Measurements from ENCODE around the gene TANGO6. TPM values are rescaled to one million over a fixed set of nuclear protein-coding genes. Genes with fewer than 3 reads are reported as not detected.

TANGO6 gene
- total and polyA plus RNA-seq, 7 donors, result 5.3 to 16.2 (median 12.5) TPM

DNA sequence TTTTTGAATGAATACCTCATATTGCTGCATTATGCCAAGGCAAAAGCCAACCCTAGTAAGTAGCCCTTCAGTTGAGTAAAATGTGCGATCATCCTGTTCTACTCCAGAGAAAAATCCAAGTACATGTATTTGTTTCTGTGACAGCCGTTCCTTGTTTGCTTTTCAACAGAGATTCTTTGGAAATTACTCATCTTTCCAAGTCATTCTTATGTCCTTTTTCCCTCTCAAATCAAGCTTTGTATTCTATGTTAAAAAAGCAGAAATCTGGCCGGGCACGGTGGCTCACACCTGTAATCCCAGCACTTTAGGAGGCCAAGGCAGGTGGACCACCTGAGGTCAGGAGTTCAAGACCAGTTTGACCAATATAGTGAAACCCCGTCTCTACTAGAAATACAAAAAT lies 149.2 kb downstream of the TANGO6 start:
- H3K4me3 ChIP-seq, result no peak overlapping the region
- TF ChIP-seq, protein P1, sequence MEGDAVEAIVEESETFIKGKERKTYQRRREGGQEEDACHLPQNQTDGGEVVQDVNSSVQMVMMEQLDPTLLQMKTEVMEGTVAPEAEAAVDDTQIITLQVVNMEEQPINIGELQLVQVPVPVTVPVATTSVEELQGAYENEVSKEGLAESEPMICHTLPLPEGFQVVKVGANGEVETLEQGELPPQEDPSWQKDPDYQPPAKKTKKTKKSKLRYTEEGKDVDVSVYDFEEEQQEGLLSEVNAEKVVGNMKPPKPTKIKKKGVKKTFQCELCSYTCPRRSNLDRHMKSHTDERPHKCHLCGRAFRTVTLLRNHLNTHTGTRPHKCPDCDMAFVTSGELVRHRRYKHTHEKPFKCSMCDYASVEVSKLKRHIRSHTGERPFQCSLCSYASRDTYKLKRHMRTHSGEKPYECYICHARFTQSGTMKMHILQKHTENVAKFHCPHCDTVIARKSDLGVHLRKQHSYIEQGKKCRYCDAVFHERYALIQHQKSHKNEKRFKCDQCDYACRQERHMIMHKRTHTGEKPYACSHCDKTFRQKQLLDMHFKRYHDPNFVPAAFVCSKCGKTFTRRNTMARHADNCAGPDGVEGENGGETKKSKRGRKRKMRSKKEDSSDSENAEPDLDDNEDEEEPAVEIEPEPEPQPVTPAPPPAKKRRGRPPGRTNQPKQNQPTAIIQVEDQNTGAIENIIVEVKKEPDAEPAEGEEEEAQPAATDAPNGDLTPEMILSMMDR (IDR thresholded peaks at IDR 0.05), result no peak
- no peaks in the 10 kb centered on the region for H3K27me3 ChIP-seq (ENCODE audit: insufficient read depth in 3 of 3, low read length in 2 of 3)
- ATAC-seq (no peak), DNase-seq (no peak)
- intact Hi-C loops (cut with DNase I), result loop anchor here in 1 of 2 donors (10.0 kb wide), 1 partner anchor 122 kb away; no protein-coding TSS in a partner anchor
- no peaks in the 10 kb centered on the region for H3K9me3 ChIP-seq
- H3K27ac ChIP-seq, result no peak overlapping the region
- WGBS, 3 donors, result 90 to 93% (median 93%) methylated on average over 5 of the region's 5 CpGs
- no peaks in the 10 kb centered on the region for H3K36me3 ChIP-seq (ENCODE audit: insufficient read depth in 1 of 2, low read depth in 1 of 2)
- H3K4me1 ChIP-seq, result no peaks in the 10 kb centered on the region

DNA sequence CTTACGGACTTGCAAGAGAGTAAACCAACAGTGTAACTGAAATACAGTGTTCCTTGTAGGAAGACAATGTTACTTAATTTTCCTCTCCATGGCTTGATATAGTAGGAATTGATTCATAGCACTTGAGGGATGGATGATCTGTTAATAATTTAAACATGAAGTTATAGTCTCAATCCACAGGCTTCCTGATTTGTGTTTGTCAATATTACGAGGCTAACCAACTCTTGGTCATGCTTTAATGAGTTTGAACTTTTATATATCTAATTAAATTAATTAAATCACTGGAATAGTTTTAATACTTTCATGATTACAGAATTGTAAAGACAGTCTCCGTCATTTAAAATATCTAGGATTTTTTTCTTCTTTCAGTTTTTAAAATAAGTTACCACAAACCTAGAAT lies 150.1 kb downstream of the TANGO6 start:
- Histone ChIP-seq H3K4me3 (no peak overlapping the region), H3K4me1 (no peaks in the 10 kb centered on the region), H3K27me3 (ENCODE audit: insufficient read depth in 3 of 3, low read length in 2 of 3) (no peaks in the 10 kb centered on the region), H3K9me3 (no peaks in the 10 kb centered on the region), H3K27ac (no peak overlapping the region), H3K36me3 (ENCODE audit: insufficient read depth in 1 of 2, low read depth in 1 of 2) (no peaks in the 10 kb centered on the region)
- 92 to 96% (median 93%) methylated on average over 3 of the region's 3 CpGs for WGBS, 3 donors
- TF ChIP-seq, protein P1 (IDR thresholded peaks at IDR 0.05), result no peak
- DNase-seq, result no peak
- intact Hi-C loops (cut with DNase I), result loop anchor here in 1 of 2 donors (10.0 kb wide), 1 partner anchor 121 kb away; no protein-coding TSS in a partner anchor
- no peak for ATAC-seq

DNA sequence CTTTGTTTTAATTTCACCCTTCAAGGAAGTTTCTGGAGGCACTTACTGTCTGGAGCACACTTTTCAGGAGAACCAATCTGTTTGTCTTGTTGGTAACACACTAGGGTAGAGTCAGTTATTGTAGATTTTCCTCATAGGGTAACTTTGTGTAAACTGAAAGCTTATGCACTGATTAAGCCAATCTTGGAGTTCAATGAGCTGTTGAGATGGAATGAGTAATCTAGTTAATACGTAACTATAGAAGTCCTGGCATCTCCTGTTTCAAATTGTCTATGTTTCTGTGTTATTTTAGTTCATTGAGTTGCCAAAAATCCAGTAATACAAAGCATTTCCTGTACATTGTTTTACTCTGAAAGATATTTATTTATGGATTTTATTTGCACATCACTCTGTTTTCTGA lies 150.6 kb downstream of the TANGO6 start:
- no peak overlapping the region for H3K27ac ChIP-seq
- H3K4me3 ChIP-seq, result no peak overlapping the region
- no peaks in the 10 kb centered on the region for H3K36me3 ChIP-seq (ENCODE audit: insufficient read depth in 1 of 2, low read depth in 1 of 2)
- TF ChIP-seq, protein P1 (IDR thresholded peaks at IDR 0.05), result no peak
- 53 to 81% (median 69%) methylated on average over 1 of the region's 1 CpG for WGBS, 3 donors
- ATAC-seq, result no peak
- no peaks in the 10 kb centered on the region for H3K4me1 ChIP-seq
- intact Hi-C loops (cut with DNase I), result loop anchor here in 1 of 2 donors (10.0 kb wide), 1 partner anchor 121 kb away; no protein-coding TSS in a partner anchor
- no peaks in the 10 kb centered on the region for H3K9me3 ChIP-seq
- no peak for DNase-seq
- no peaks in the 10 kb centered on the region for H3K27me3 ChIP-seq (ENCODE audit: insufficient read depth in 3 of 3, low read length in 2 of 3)

DNA sequence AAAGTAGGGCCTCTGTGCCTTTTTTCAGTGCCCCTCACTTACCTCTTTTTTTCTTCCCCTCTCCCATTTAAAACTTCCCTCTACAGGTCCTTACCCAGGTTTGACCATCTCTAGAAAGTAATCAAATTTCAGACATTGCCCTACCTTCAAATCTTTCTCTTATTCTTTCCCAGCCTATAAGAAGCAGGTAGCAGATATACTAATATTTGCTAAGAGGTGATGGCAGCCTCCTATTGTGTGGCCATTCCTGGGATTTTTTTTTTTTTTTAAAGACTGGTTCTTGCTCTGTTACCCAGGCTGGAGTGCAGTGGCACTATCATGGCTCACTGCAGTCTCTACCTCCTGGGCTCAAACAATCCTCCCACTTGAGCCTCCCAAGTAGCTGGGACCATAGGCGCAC lies 151.0 kb downstream of the TANGO6 start:
- H3K27ac ChIP-seq, result no peak overlapping the region
- DNase-seq (no peak), ATAC-seq (no peak)
- WGBS, 3 donors, result 95 to 100% (median 98%) methylated on average over 1 of the region's 1 CpG
- H3K4me1 ChIP-seq, result no peaks in the 10 kb centered on the region
- no peaks in the 10 kb centered on the region for H3K9me3 ChIP-seq
- TF ChIP-seq, protein P1 (IDR thresholded peaks at IDR 0.05), result no peak
- H3K36me3 ChIP-seq (ENCODE audit: insufficient read depth in 1 of 2, low read depth in 1 of 2), result no peaks in the 10 kb centered on the region
- intact Hi-C loops (cut with DNase I), result loop anchor here in 1 of 2 donors (10.0 kb wide), 1 partner anchor 120 kb away; no protein-coding TSS in a partner anchor
- H3K27me3 ChIP-seq (ENCODE audit: insufficient read depth in 3 of 3, low read length in 2 of 3), result no peaks in the 10 kb centered on the region
- no peak overlapping the region for H3K4me3 ChIP-seq

DNA sequence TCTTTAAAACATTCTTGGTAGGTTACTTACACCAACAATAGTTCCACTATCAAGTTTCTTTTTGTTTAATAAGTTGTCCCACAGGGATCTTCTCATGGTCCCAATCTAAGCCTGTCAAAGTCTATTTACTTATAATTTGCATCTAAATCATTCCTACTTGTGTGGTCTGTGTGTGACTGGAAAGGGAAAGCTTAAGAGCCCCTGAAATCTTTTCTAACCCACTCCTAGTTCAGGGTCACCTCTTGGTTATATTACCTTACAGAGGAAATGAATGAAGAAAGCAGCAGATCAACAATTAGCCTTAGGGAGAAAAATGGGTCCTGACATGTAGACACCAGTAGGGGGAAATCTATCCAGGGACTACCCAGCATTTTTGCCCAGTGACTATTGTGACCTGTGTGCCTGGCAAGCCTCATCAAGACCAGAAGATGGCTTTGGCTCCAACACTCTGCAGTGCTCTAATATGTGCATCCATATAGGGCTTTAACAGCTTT lies 151.7 kb downstream of the TANGO6 start:
- no peak overlapping the region for H3K4me3 ChIP-seq

More for the DNA sequence above, 151.7 kb downstream of the TANGO6 start:
- Histone ChIP-seq H3K27ac (no peak overlapping the region), H3K36me3 (ENCODE audit: insufficient read depth in 1 of 2, low read depth in 1 of 2) (no peaks in the 10 kb centered on the region), H3K9me3 (no peaks in the 10 kb centered on the region), H3K27me3 (ENCODE audit: insufficient read depth in 3 of 3, low read length in 2 of 3) (no peaks in the 10 kb centered on the region), H3K4me1 (no peaks in the 10 kb centered on the region)
- DNase-seq (no peak), ATAC-seq (peak in 2 of 4 donors; percentile 52 to 60)
- intact Hi-C loops (cut with DNase I), result loop anchor here in 1 of 2 donors (10.0 kb wide), 1 partner anchor 120 kb away; no protein-coding TSS in a partner anchor
- TF ChIP-seq, protein P1 (IDR thresholded peaks at IDR 0.05), result no peak
